GM13977 (cell line): Measurements from ENCODE around the gene INSC.

Source experiments
- DNase-seq: peaks from one replicate; pipeline ENCODE4 v3.0.0; 2012; ENCODE audit warnings: low spot score
- CTCF ChIP-seq: IDR thresholded peaks from 2 replicates; pipeline ENCODE4 v1.5.1; 2012; ENCODE audit warnings: mild to moderate bottlenecking, control low read depth; ENCODE audit not compliant: insufficient read depth; ENCODE audit errors: extremely low read depth, missing control alignments
- in situ Hi-C: fragments of 300-500 bp; cut with MboI; formaldehyde crosslinking; loops from one replicate; pipeline ENCODE4 v1.12.0; 2022; ENCODE audit warnings: low sequenced_read_pairs, low pct_unique_long_range_greater_than_20kb, mixed read lengths, inconsistent platforms; ENCODE audit not compliant: unreplicated experiment

INSC gene

GRCh38 chr11:15194671-15195415 lies 80.1 kb downstream of the INSC start:
- in situ Hi-C loops: loop anchor here (25.0 kb wide), 1 partner anchor 283 kb away; no protein-coding TSS in a partner anchor
- no peak for DNase-seq
- no peak for TF ChIP-seq CTCF

GRCh38 chr11:15195454-15196200 lies 80.9 kb downstream of the INSC start:
- no peak for DNase-seq
- no peak for TF ChIP-seq CTCF
- in situ Hi-C loops: loop anchor here (25.0 kb wide), 1 partner anchor 283 kb away; no protein-coding TSS in a partner anchor

- in situ Hi-C loops: loop anchor here (25.0 kb wide), 1 partner anchor 284 kb away; no protein-coding TSS in a partner anchor
- no peak for DNase-seq
- no peak for TF ChIP-seq CTCF
Observed at GRCh38 chr11:15196704-15197103, 82.0 kb downstream of the INSC start.

GRCh38 chr11:15197696-15198095 lies 83.0 kb downstream of the INSC start:
- no peak for TF ChIP-seq CTCF
- in situ Hi-C loops: loop anchor here (25.0 kb wide), 1 partner anchor 285 kb away; no protein-coding TSS in a partner anchor
- no peak for DNase-seq

- TF ChIP-seq CTCF: no peak
- DNase-seq: no peak
- in situ Hi-C loops: loop anchor here (25.0 kb wide), 1 partner anchor 286 kb away; no protein-coding TSS in a partner anchor
Observed at GRCh38 chr11:15198284-15198683, 83.6 kb downstream of the INSC start.

GRCh38 chr11:15199693-15200092 lies 85.0 kb downstream of the INSC start:
- no peak for TF ChIP-seq CTCF
- no peak for DNase-seq
- in situ Hi-C loops: loop anchor here (25.0 kb wide), 1 partner anchor 287 kb away; no protein-coding TSS in a partner anchor
